ENCODE results near the gene IGHMBP2. TPM values are rescaled to one million over a fixed set of nuclear protein-coding genes. Genes with fewer than 3 reads are reported as not detected.

IGHMBP2 gene
- total RNA-seq, 1 experiment from 2014 or later, result 48.7 TPM

DNA sequence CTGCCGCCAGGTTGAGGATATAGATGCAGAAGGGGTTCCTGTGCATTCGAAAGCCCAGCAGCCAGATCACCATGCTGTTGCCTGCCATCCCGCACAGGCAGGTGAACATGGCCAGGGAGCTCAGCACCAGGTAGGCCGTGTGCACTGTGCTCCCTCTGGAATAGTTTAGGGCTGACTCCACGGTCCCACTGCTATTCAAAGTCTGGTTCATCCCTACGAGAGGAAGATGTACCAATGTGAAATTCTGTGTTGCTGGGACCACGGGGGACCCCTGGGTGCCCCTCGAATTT, 77.0 kb downstream of the IGHMBP2 start, which contains the start of gene MRGPRD:
MRGPRD (minus strand) TSS at position 211 of the 290 bp plus-strand sequence; CDS start at position 211, 0 bp downstream.
- TF ChIP-seq EZH2 (IDR thresholded peaks at IDR 0.05; ENCODE audit: borderline replicate concordance, low read depth, low read length, poor library complexity, severe bottlenecking), result no peak
- TF ChIP-seq, protein P1, sequence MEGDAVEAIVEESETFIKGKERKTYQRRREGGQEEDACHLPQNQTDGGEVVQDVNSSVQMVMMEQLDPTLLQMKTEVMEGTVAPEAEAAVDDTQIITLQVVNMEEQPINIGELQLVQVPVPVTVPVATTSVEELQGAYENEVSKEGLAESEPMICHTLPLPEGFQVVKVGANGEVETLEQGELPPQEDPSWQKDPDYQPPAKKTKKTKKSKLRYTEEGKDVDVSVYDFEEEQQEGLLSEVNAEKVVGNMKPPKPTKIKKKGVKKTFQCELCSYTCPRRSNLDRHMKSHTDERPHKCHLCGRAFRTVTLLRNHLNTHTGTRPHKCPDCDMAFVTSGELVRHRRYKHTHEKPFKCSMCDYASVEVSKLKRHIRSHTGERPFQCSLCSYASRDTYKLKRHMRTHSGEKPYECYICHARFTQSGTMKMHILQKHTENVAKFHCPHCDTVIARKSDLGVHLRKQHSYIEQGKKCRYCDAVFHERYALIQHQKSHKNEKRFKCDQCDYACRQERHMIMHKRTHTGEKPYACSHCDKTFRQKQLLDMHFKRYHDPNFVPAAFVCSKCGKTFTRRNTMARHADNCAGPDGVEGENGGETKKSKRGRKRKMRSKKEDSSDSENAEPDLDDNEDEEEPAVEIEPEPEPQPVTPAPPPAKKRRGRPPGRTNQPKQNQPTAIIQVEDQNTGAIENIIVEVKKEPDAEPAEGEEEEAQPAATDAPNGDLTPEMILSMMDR (conservative IDR thresholded peaks at IDR 0.05; ENCODE audit: low read depth, low read length), result no peak
- Histone ChIP-seq H3K4me3 (ENCODE audit: low read depth, low read length, poor library complexity, severe bottlenecking) (no peak within 1 kb of the TSS), H3K4me1 (ENCODE audit: insufficient read depth, low read length, poor library complexity, severe bottlenecking) (no peaks in the 10 kb centered on the region), H3K9me3 (ENCODE audit: low read depth, low read length, poor library complexity, severe bottlenecking) (no peaks in the 10 kb centered on the region), H3K36me3 (ENCODE audit: insufficient read depth, low read length, poor library complexity, severe bottlenecking) (no peaks in the 10 kb centered on the region), H3K27me3 (replicated peaks; ENCODE audit: insufficient read depth, low read depth, low read length, poor library complexity) (no peaks in the 10 kb centered on the region), H3K27ac (ENCODE audit: low read depth, low read length, poor library complexity, severe bottlenecking) (no peak within 1 kb of the TSS)
- intact Hi-C loops (cut with micrococcal nuclease; ENCODE audit: unreplicated experiment), result no loop called here
- BruUV-seq (replicated peaks), result no TSS peak
- ChIA-PET POLR2A (ENCODE audit: low non-redundant PET) (no interaction called here), CTCF (no interaction called here)
- no peak for DNase-seq (ENCODE audit: low spot score)

DNA sequence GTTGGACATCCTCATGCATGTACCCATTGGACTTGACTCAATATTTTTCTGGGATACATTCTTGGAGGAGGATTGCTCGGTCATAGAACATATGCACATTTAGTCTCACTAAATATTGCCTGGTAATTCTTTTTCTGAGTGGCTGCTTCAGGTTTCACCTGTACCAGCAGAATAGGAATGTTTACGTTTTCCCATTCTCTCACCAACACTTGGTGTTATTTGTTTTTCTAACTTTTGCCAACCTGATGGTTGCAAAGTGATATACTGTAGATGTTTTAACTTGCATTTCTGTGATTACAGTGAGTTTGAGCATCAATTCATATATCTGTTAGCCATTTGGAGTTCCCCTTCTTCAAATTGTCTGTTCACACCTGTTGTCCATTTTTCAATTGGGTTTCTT, 78.4 kb downstream of the IGHMBP2 start:
- CTCF ChIA-PET, result interaction anchor here (0.6 kb wide), 1 partner anchor 11 kb away, joined by 3 read pairs; no protein-coding TSS in a partner anchor
- H3K36me3 ChIP-seq (ENCODE audit: insufficient read depth, low read length, poor library complexity, severe bottlenecking), result no peaks in the 10 kb centered on the region
- POLR2A ChIA-PET (ENCODE audit: low non-redundant PET), result interaction anchor here (0.6 kb wide), 1 partner anchor 67 kb away, joined by 3 read pairs; no protein-coding TSS in a partner anchor
- BruUV-seq (replicated peaks), result no TSS peak
- DNase-seq (ENCODE audit: low spot score), result no peak
- no peaks in the 10 kb centered on the region for H3K9me3 ChIP-seq (ENCODE audit: low read depth, low read length, poor library complexity, severe bottlenecking)
- no peak overlapping the region for H3K4me3 ChIP-seq (ENCODE audit: low read depth, low read length, poor library complexity, severe bottlenecking)
- H3K27me3 ChIP-seq (replicated peaks; ENCODE audit: insufficient read depth, low read depth, low read length, poor library complexity), result peaks cover 5% of the 10 kb centered on the region
- no peak overlapping the region for H3K27ac ChIP-seq (ENCODE audit: low read depth, low read length, poor library complexity, severe bottlenecking)
- TF ChIP-seq, protein P1 (conservative IDR thresholded peaks at IDR 0.05; ENCODE audit: low read depth, low read length), result no peak
- TF ChIP-seq EZH2 (IDR thresholded peaks at IDR 0.05; ENCODE audit: borderline replicate concordance, low read depth, low read length, poor library complexity, severe bottlenecking), result no peak
- H3K4me1 ChIP-seq (ENCODE audit: insufficient read depth, low read length, poor library complexity, severe bottlenecking), result no peaks in the 10 kb centered on the region
- intact Hi-C loops (cut with micrococcal nuclease; ENCODE audit: unreplicated experiment), result no loop called here

GRCh38 chr11:68983801-68984200, 80.1 kb downstream of the IGHMBP2 start:
- no peak for TF ChIP-seq EZH2 (IDR thresholded peaks at IDR 0.05; ENCODE audit: borderline replicate concordance, low read depth, low read length, poor library complexity, severe bottlenecking)
- TF ChIP-seq, protein P1 (conservative IDR thresholded peaks at IDR 0.05; ENCODE audit: low read depth, low read length), result no peak
- Histone ChIP-seq H3K9me3 (ENCODE audit: low read depth, low read length, poor library complexity, severe bottlenecking) (no peaks in the 10 kb centered on the region), H3K27me3 (replicated peaks; ENCODE audit: insufficient read depth, low read depth, low read length, poor library complexity) (peaks cover 5% of the 10 kb centered on the region), H3K4me1 (ENCODE audit: insufficient read depth, low read length, poor library complexity, severe bottlenecking) (no peaks in the 10 kb centered on the region), H3K27ac (ENCODE audit: low read depth, low read length, poor library complexity, severe bottlenecking) (no peak overlapping the region), H3K36me3 (ENCODE audit: insufficient read depth, low read length, poor library complexity, severe bottlenecking) (no peaks in the 10 kb centered on the region), H3K4me3 (ENCODE audit: low read depth, low read length, poor library complexity, severe bottlenecking) (no peak overlapping the region)
- DNase-seq (ENCODE audit: low spot score), result no peak
- intact Hi-C loops (cut with micrococcal nuclease; ENCODE audit: unreplicated experiment), result no loop called here
- POLR2A ChIA-PET (ENCODE audit: low non-redundant PET), result no interaction called here
- CTCF ChIA-PET, result no interaction called here
- no TSS peak for BruUV-seq (replicated peaks)
